HG03139 (cell line): ENCODE measurements around the gene SYT13.

Source experiments
- ATAC-seq: cut with Tn5 transposase; IDR thresholded peaks from one replicate; pipeline ENCODE4 v1.9.1; 2021; ENCODE audit not compliant: unreplicated experiment

SYT13 gene

GRCh38 chr11:45285930-45286632 is at the start of gene SYT13:
SYT13 (minus strand) TSS chr11:45286341; CDS start chr11:45286207, 134 bp downstream.
- no peak for ATAC-seq

GRCh38 chr11:45335434-45335833 is 49.3 kb upstream of the SYT13 start:
- no peak for ATAC-seq

GRCh38 chr11:45334836-45335235 is 48.7 kb upstream of the SYT13 start:
- no peak for ATAC-seq

GRCh38 chr11:45334410-45334809 is 48.3 kb upstream of the SYT13 start:
- ATAC-seq, result no peak

- ATAC-seq, result no peak
These were observed 47.1 kb upstream of the SYT13 start for GRCh38 chr11:45333001-45333971.

GRCh38 chr11:45332276-45332934 is 46.3 kb upstream of the SYT13 start:
- no peak for ATAC-seq

GRCh38 chr11:45331839-45332238 is 45.7 kb upstream of the SYT13 start:
- ATAC-seq, result no peak

GRCh38 chr11:45328726-45329125 is 42.6 kb upstream of the SYT13 start:
- ATAC-seq, result no peak

GRCh38 chr11:45324459-45324858 is 38.3 kb upstream of the SYT13 start:
- ATAC-seq, result no peak

GRCh38 chr11:45323601-45324249 is 37.6 kb upstream of the SYT13 start:
- no peak for ATAC-seq

- ATAC-seq, result no peak
These were observed 36.9 kb upstream of the SYT13 start for GRCh38 chr11:45322891-45323600.

GRCh38 chr11:45322111-45322705 is 36.1 kb upstream of the SYT13 start:
- no peak for ATAC-seq

GRCh38 chr11:45321669-45322068 is 35.5 kb upstream of the SYT13 start:
- no peak for ATAC-seq

GRCh38 chr11:45321031-45321595 is 35.0 kb upstream of the SYT13 start:
- ATAC-seq, result no peak

- ATAC-seq, result no peak
These were observed 34.2 kb upstream of the SYT13 start for GRCh38 chr11:45320371-45320770.

- ATAC-seq, result no peak
These were observed 32.9 kb upstream of the SYT13 start for GRCh38 chr11:45319077-45319476.

GRCh38 chr11:45318516-45318915 is 32.4 kb upstream of the SYT13 start:
- ATAC-seq, result no peak

- ATAC-seq, result no peak
These were observed 30.1 kb upstream of the SYT13 start for GRCh38 chr11:45316258-45316657.

- ATAC-seq, result no peak
These were observed 28.8 kb upstream of the SYT13 start for GRCh38 chr11:45314900-45315299.
